ENCODE measurements around the gene AGO4. TPM values are rescaled to one million over a fixed set of nuclear protein-coding genes. Genes with fewer than 3 reads are reported as not detected.
A peak's percentile ranks its signal among the peaks of the same experiment; 100 is the strongest.
"Not testable (repeated sequence)": the region's sequence is repeated elsewhere in the genome, so short reads cannot be mapped to it uniquely, and the experiment has no call there.

The AGO4 gene
- total RNA-seq, 4 donors from 2014 or later = 8.3 to 44.2 (median 18.6) TPM

GRCh38 chr1:35873243-35873750, 65.5 kb downstream of the AGO4 start:
- Histone ChIP-seq H3K4me3 (no peak overlapping the region), H3K9me3 (no peaks in the 10 kb centered on the region), H3K36me3 (no peaks in the 10 kb centered on the region), H3K27me3 (no peaks in the 10 kb centered on the region), H3K4me1 (no peaks in the 10 kb centered on the region), H3K27ac (no peak overlapping the region)
- TF ChIP-seq POLR2A (IDR thresholded peaks at IDR 0.05) (no peak), CTCF (IDR thresholded peaks at IDR 0.05) (no peak)
- no peak for DNase-seq

- not testable (repeated sequence) for H3K36me3 ChIP-seq, H3K27ac ChIP-seq, H3K27me3 ChIP-seq, H3K9me3 ChIP-seq, H3K4me1 ChIP-seq, H3K4me3 ChIP-seq, DNase-seq
Observed at GRCh38 chr1:35874115-35874514, 66.3 kb downstream of the AGO4 start.

- TF ChIP-seq CTCF (IDR thresholded peaks at IDR 0.05) = no peak
- TF ChIP-seq POLR2A (IDR thresholded peaks at IDR 0.05) = no peak
- Histone ChIP-seq H3K27ac (no peak overlapping the region), H3K9me3 (no peaks in the 10 kb centered on the region), H3K27me3 (no peaks in the 10 kb centered on the region), H3K36me3 (no peaks in the 10 kb centered on the region), H3K4me1 (peaks cover 0 to 6% (median 0%) of the 10 kb centered on the region in 4 donors), H3K4me3 (no peak overlapping the region)
- no peak for DNase-seq
Observed at GRCh38 chr1:35876988-35877387, 69.2 kb downstream of the AGO4 start.

- DNase-seq = no peak
Observed at GRCh38 chr1:35881850-35882273, 74.0 kb downstream of the AGO4 start.

GRCh38 chr1:35882586-35882944, 74.7 kb downstream of the AGO4 start:
- peak in 1 of 3 donors; percentile 47 for DNase-seq
- Histone ChIP-seq H3K27ac (peak overlapping the region; percentile 69 to 91 (median 85)), H3K4me3 (peak overlapping the region; percentile 92 to 100 (median 98)), H3K27me3 (no peaks in the 10 kb centered on the region), H3K36me3 (no peaks in the 10 kb centered on the region), H3K9me3 (no peaks in the 10 kb centered on the region), H3K4me1 (peaks cover 5 to 51% (median 8%) of the 10 kb centered on the region in 4 donors)
- no peak for TF ChIP-seq CTCF (IDR thresholded peaks at IDR 0.05)
- TF ChIP-seq POLR2A (IDR thresholded peaks at IDR 0.05) = no peak

More at GRCh38 chr1:35881850-35882273, 74.0 kb downstream of the AGO4 start:
- peaks cover 4 to 44% (median 7%) of the 10 kb centered on the region in 4 donors for H3K4me1 ChIP-seq
- no peak for TF ChIP-seq CTCF (IDR thresholded peaks at IDR 0.05)
- TF ChIP-seq POLR2A (IDR thresholded peaks at IDR 0.05) = no peak
- H3K27me3 ChIP-seq = no peaks in the 10 kb centered on the region
- no peaks in the 10 kb centered on the region for H3K9me3 ChIP-seq
- no peak overlapping the region for H3K4me3 ChIP-seq
- H3K36me3 ChIP-seq = no peaks in the 10 kb centered on the region
- H3K27ac ChIP-seq = no peak overlapping the region

GRCh38 chr1:35882945-35883634, 75.3 kb downstream of the AGO4 start, which contains the start of gene AGO1:
Gene AGO1, plus strand, starts transcription at chr1:35883209. Its CDS starts 213 bp downstream, at chr1:35883422.
- peak; percentile 92 to 97 (median 95) for DNase-seq
- Histone ChIP-seq H3K4me3 (peak within 1 kb of the TSS; percentile 92 to 100 (median 98)), H3K4me1 (peaks cover 5 to 56% (median 8%) of the 10 kb centered on the region in 4 donors), H3K27me3 (no peaks in the 10 kb centered on the region), H3K9me3 (no peaks in the 10 kb centered on the region), H3K27ac (peak within 1 kb of the TSS; percentile 69 to 91 (median 85)), H3K36me3 (no peaks in the 10 kb centered on the region)
- peak; percentile 95 to 99 (median 98) for TF ChIP-seq CTCF (IDR thresholded peaks at IDR 0.05)
- TF ChIP-seq POLR2A (IDR thresholded peaks at IDR 0.05) = peak; percentile 73 to 92

All from Peyer's patch (tissue), 4 donors.